GM12878 (cell line): ENCODE data around the gene PCGF1. TPM values are rescaled to one million over a fixed set of nuclear protein-coding genes. Genes with fewer than 3 reads are reported as not detected.

ENCODE experiments used
- ATAC-seq: fragments of 200-7000 bp; cut with Tn5 transposase; 3 replicates; pipeline ENCODE4 v1.9.1; 2020; ENCODE audit warnings: mild to moderate bottlenecking, moderate library complexity
- BruUV-seq: library from RNA; stranded (reverse); fragments of 400-500 nt; replicated peaks from 2 replicates; lab custom pipeline; 2021; lab: Mats Ljungman, UMichigan
- CTCF ChIA-PET: fragments of 300-600 bp; sonication (Branson Sonifier 250); formaldehyde crosslinking; extraction: SDS; loops from one replicate; lab custom pipeline; 2021; ENCODE audit warnings: inconsistent platforms; lab: Yijun Ruan, JAX
- POLR2A ChIA-PET: fragments of 350-600 bp; formaldehyde crosslinking; extraction: SDS; loops from one replicate; lab custom pipeline; 2021; ENCODE audit warnings: inconsistent platforms; lab: Charles Lee
- RAD21 ChIA-PET: fragments of 300-600 bp; sonication (Branson Sonifier 250); formaldehyde crosslinking; loops from one replicate; lab custom pipeline; 2023; ENCODE audit warnings: antibody characterized with exemption; ENCODE audit not compliant: unreplicated experiment; lab: Charles Lee
- SMC1A ChIA-PET: fragments of 300-600 bp; sonication (Branson Sonifier 250); formaldehyde crosslinking; loops from one replicate; lab custom pipeline; 2023; ENCODE audit not compliant: unreplicated experiment, uncharacterized antibody; lab: Charles Lee
- DNase-seq: peaks from one replicate; pipeline ENCODE4 v3.0.0-alpha.2; 2011; ENCODE audit warnings: low read depth, low spot score
- FAIRE-seq: peaks from 3 replicates; lab custom pipeline; 2011; peaks lifted over from hg19 to GRCh38; lab: Jason Lieb, UNC
- H2AFZ ChIP-seq: 2 replicates; pipeline ENCODE4 v1.6.0; 2011; ENCODE audit warnings: low read depth, low read length, control low read depth; ENCODE audit not compliant: control insufficient read depth
- H3K27ac ChIP-seq: 2 replicates; pipeline ENCODE4 v1.5.1; 2011; ENCODE audit warnings: control low read depth; ENCODE audit not compliant: control insufficient read depth, insufficient read depth
- H3K27me3 ChIP-seq, 2 experiments: replicated peaks in 1 of 2; 2 replicates each; pipeline versions ENCODE4 v1.6.0 to v1.6.1; 2011; ENCODE audit warnings: low read length in 1 of 2; ENCODE audit not compliant: control insufficient read depth in 2 of 2, insufficient read depth in 2 of 2
- H3K36me3 ChIP-seq, 2 experiments: 2 replicates each; pipeline ENCODE4 v1.5.1; 2011; ENCODE audit warnings: low read length in 1 of 2; ENCODE audit not compliant: control insufficient read depth in 2 of 2, insufficient read depth in 2 of 2
- H3K4me1 ChIP-seq: 2 replicates; pipeline ENCODE4 v1.6.1; 2011; ENCODE audit warnings: mild to moderate bottlenecking, low read length, moderate library complexity, mixed read lengths; ENCODE audit not compliant: control insufficient read depth, insufficient read depth
- H3K4me2 ChIP-seq: 2 replicates; pipeline ENCODE4 v1.6.0; 2011; ENCODE audit warnings: control low read depth; ENCODE audit not compliant: control insufficient read depth, insufficient read depth
- H3K4me3 ChIP-seq: fragments of 200-600 bp; sonication (generic); 2 replicates; pipeline ENCODE4 v1.5.1; 2016
- H3K79me2 ChIP-seq: 2 replicates; pipeline ENCODE4 v1.6.0; 2011; ENCODE audit warnings: low read length; ENCODE audit not compliant: control insufficient read depth, insufficient read depth
- H3K9ac ChIP-seq: 2 replicates; pipeline ENCODE4 v1.8.0; 2011; ENCODE audit warnings: low read length, control low read depth, mixed read lengths; ENCODE audit not compliant: control insufficient read depth, insufficient read depth
- H3K9me3 ChIP-seq: replicated peaks from 3 replicates; pipeline ENCODE4 v1.5.1; 2011; ENCODE audit warnings: mild to moderate bottlenecking, low read length; ENCODE audit not compliant: control insufficient read depth, insufficient read depth
- H4K20me1 ChIP-seq: 2 replicates; pipeline ENCODE4 v1.6.0; 2011; ENCODE audit not compliant: control insufficient read depth, insufficient read depth
- CBFB ChIP-seq: IDR thresholded peaks from 2 replicates; pipeline ENCODE4 v1.6.1; 2016; ENCODE audit warnings: antibody characterized with exemption, low read depth
- FOXM1 ChIP-seq: IDR thresholded peaks from 2 replicates; pipeline ENCODE4 v1.6.1; 2012; ENCODE audit warnings: low read depth, mild to moderate bottlenecking, inconsistent platforms, low read length, moderate library complexity
- IKZF1 ChIP-seq: fragments of 450-650 bp; conservative IDR thresholded peaks from 2 replicates; pipeline ENCODE4 v1.6.1; 2017; ENCODE audit warnings: antibody characterized with exemption, mild to moderate bottlenecking
- POLR2AphosphoS5 ChIP-seq: IDR thresholded peaks from 2 replicates; pipeline ENCODE4 v1.6.1; 2011; ENCODE audit warnings: mild to moderate bottlenecking, low read length, inconsistent platforms
- TCF3 ChIP-seq: IDR thresholded peaks from 2 replicates; pipeline ENCODE4 v1.6.1; 2012; ENCODE audit warnings: low read depth, mild to moderate bottlenecking, low read length, borderline replicate concordance; ENCODE audit not compliant: insufficient read depth
- YY1 ChIP-seq: IDR thresholded peaks from 2 replicates; pipeline ENCODE4 v1.6.1; 2011; ENCODE audit warnings: low read depth, mild to moderate bottlenecking, low read length
- ZZZ3 ChIP-seq: IDR thresholded peaks from 2 replicates; pipeline ENCODE4 v1.6.1; 2011; ENCODE audit warnings: low read depth; ENCODE audit not compliant: control insufficient read depth, insufficient read length
- WGBS: methylation state at CpG from one replicate; pipeline ENCODE4 v1.1.6; 2016; ENCODE audit warnings: low lambda C conversion rate; ENCODE audit not compliant: insufficient replicate concordance, insufficient coverage; ENCODE audit errors: missing lambda C conversion rate; 5-methylcytosine and 5-hydroxymethylcytosine counted together
- in situ Hi-C: fragments of 300-500 bp; cut with MboI; formaldehyde crosslinking; loops from 9 replicates; pipeline ENCODE4 v1.14.3; 2018; ENCODE audit warnings: mixed read lengths
- intact Hi-C: fragments of 100-400 bp; cut with micrococcal nuclease; formaldehyde crosslinking; loops from one replicate; pipeline ENCODE4 v1.14.2; 2022; ENCODE audit not compliant: unreplicated experiment
- polyA plus RNA-seq, 11 experiments: library from polyadenylated mRNA; depleted of rRNA in 4 of 11; unstranded in 6 of 11; stranded (reverse) in 5 of 11; fragments of >200 nt; fragmentation: Nextera tagmentation in 4 of 11; fragmentation: Illumina TruSeq in 1 of 11; extraction: Ambion mirVana in 4 of 11; extraction: Trizol in 1 of 11; gene quantifications; 1 replicate in 1 of 11; 2 replicates in 10 of 11; pipeline versions ENCODE4 v1.2.1 to v1.2.3, GENCODE V29; 2011 to 2016; ENCODE audit warnings: inconsistent platforms in 2 of 11, missing spikeins in 2 of 11, low read depth in 1 of 11
- total RNA-seq, 4 experiments: library from RNA; depleted of rRNA in 3 of 4; stranded (reverse); fragments of >200 nt in 3 of 4; fragmentation: Illumina TruSeq in 1 of 4; extraction: Trizol in 1 of 4; gene quantifications; 2 replicates each; pipeline versions ENCODE4 v1.2.1 to v1.2.3, GENCODE V29; 2013 to 2021
- TF ChIP-seq, protein P1 (sequence below): fragments of 450-650 bp; IDR thresholded peaks from 2 replicates; pipeline ENCODE4 v1.6.1; 2017; ENCODE audit warnings: borderline replicate concordance
- TF ChIP-seq, protein P2 (sequence below): fragments of 450-650 bp; IDR thresholded peaks from 2 replicates; pipeline ENCODE4 v1.6.1; 2017; ENCODE audit warnings: mild to moderate bottlenecking, moderate library complexity
- TF ChIP-seq, protein P3 (sequence below): fragments of 450-650 bp; IDR thresholded peaks from 2 replicates; pipeline ENCODE4 v1.6.1; 2016; ENCODE audit warnings: mild to moderate bottlenecking
- TF ChIP-seq, protein P4 (sequence below): fragments of 150-350 bp; IDR thresholded peaks from 2 replicates; pipeline ENCODE4 v1.6.1; 2016; ENCODE audit warnings: low read depth, low read length

Gene PCGF1
- total and polyA plus RNA-seq, 10 of the 15 experiments (the other 5 are each of a cell fraction or from before 2014, with no cell fraction given): 23.1 to 50.8 (median 27.4) TPM

DNA sequence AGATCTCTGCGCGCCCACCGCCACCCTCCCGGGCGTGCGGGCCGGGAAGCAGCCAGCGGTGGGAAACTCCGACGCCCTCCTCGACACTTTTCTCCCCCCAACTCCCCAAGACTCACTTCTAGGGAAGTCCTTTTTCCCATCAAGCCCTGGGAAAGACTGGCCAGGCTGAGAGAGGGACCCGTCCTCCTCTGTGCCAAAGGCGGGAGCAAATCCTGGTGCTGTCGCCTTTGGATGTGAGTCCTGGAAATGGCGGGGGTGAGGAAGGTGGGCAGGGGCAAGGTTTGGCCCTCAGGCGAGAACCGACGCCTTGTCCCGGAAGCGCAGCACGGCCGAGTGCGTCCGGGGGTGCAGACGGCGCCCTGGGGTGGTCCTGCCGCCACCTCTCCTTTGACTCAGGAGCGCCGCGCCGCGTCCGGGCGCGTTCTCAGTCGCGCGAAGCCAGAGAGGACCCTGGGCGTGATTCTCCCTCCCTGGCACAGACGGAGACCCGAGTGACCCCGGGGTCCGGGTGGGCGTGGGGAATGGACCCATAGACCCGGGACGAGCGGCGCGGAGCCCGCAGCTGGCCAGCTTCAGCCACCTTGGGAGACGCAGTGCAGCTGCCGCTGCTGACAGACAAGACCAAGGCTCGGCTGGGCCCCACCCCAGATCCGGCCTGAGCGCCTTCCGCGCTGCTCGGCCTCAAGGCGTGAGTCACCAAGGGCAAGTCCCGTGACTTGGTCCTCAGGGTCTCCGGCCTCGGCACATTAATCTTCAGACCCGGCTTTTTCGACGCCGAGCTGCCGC lies 4.6 kb downstream of the PCGF1 start:
- Histone ChIP-seq H3K27ac (no peak overlapping the region), H2AFZ (peak overlapping the region; percentile 85), H4K20me1 (no peaks in the 10 kb centered on the region), H3K4me1 (peaks cover 29% of the 10 kb centered on the region), H3K4me2 (peak overlapping the region; percentile 93), H3K36me3 (peaks cover 0 to 7% of the 10 kb centered on the region in 2 experiments; a peak in 1 of 4 replicates), H3K9ac (peak overlapping the region; percentile 55), H3K4me3 (peak overlapping the region; percentile 73), H3K27me3 (peaks cover 14 to 24% of the 10 kb centered on the region in 2 experiments; a peak in 3 of 4 replicates), H3K79me2 (peaks cover 12% of the 10 kb centered on the region), H3K9me3 (no peaks in the 10 kb centered on the region)
- DNase-seq: no peak
- WGBS: 4% methylated on average over 67 of the region's 67 CpGs
- ChIA-PET POLR2A (interaction anchor here (0.6 to 2.2 kb wide), 11 partner anchors 20 to 112 kb away, joined by 3 to 10 read pairs (median 5); partner anchors contain the start of genes AUP1, CCDC142, DQX1 and INO80B), CTCF (interaction anchor here (0.8 to 13.9 kb wide), 13 partner anchors 10 to 333 kb away, joined by 3 to 231 read pairs (median 5); partner anchors contain the start of genes AUP1, CCDC142, DQX1 and HTRA2), RAD21 (interaction anchor here (0.7 to 3.3 kb wide), 5 partner anchors 27 to 88 kb away, joined by 3 to 21 read pairs (median 3); partner anchors contain the start of genes AUP1 and HTRA2), SMC1A (interaction anchor here (1.2 to 7.0 kb wide), 10 partner anchors 14 to 90 kb away, joined by 3 to 71 read pairs (median 6); partner anchors contain the start of genes CCDC142 and TTC31)
- ATAC-seq: peak; percentile 73
- intact Hi-C loops: loop anchor here (2.0 kb wide), 1 partner anchor 20 kb away; the partner anchor contains the start of genes CCDC142 and TTC31
- in situ Hi-C loops: no loop called here
- BruUV-seq: no TSS peak
- FAIRE-seq: peak; percentile 7
- TF ChIP-seq, protein P1, sequence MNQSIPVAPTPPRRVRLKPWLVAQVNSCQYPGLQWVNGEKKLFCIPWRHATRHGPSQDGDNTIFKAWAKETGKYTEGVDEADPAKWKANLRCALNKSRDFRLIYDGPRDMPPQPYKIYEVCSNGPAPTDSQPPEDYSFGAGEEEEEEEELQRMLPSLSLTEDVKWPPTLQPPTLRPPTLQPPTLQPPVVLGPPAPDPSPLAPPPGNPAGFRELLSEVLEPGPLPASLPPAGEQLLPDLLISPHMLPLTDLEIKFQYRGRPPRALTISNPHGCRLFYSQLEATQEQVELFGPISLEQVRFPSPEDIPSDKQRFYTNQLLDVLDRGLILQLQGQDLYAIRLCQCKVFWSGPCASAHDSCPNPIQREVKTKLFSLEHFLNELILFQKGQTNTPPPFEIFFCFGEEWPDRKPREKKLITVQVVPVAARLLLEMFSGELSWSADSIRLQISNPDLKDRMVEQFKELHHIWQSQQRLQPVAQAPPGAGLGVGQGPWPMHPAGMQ: no peak
- TF ChIP-seq, protein P2, sequence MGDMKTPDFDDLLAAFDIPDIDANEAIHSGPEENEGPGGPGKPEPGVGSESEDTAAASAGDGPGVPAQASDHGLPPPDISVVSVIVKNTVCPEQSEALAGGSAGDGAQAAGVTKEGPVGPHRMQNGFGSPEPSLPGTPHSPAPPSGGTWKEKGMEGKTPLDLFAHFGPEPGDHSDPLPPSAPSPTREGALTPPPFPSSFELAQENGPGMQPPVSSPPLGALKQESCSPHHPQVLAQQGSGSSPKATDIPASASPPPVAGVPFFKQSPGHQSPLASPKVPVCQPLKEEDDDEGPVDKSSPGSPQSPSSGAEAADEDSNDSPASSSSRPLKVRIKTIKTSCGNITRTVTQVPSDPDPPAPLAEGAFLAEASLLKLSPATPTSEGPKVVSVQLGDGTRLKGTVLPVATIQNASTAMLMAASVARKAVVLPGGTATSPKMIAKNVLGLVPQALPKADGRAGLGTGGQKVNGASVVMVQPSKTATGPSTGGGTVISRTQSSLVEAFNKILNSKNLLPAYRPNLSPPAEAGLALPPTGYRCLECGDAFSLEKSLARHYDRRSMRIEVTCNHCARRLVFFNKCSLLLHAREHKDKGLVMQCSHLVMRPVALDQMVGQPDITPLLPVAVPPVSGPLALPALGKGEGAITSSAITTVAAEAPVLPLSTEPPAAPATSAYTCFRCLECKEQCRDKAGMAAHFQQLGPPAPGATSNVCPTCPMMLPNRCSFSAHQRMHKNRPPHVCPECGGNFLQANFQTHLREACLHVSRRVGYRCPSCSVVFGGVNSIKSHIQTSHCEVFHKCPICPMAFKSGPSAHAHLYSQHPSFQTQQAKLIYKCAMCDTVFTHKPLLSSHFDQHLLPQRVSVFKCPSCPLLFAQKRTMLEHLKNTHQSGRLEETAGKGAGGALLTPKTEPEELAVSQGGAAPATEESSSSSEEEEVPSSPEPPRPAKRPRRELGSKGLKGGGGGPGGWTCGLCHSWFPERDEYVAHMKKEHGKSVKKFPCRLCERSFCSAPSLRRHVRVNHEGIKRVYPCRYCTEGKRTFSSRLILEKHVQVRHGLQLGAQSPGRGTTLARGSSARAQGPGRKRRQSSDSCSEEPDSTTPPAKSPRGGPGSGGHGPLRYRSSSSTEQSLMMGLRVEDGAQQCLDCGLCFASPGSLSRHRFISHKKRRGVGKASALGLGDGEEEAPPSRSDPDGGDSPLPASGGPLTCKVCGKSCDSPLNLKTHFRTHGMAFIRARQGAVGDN: peak; percentile 77
- TF ChIP-seq POLR2AphosphoS5: peak; percentile 70; the same call in 1 of the 2 replicates
- peak; percentile 18; the same call in 1 of the 2 replicates for TF ChIP-seq CBFB
- TF ChIP-seq, protein P3, sequence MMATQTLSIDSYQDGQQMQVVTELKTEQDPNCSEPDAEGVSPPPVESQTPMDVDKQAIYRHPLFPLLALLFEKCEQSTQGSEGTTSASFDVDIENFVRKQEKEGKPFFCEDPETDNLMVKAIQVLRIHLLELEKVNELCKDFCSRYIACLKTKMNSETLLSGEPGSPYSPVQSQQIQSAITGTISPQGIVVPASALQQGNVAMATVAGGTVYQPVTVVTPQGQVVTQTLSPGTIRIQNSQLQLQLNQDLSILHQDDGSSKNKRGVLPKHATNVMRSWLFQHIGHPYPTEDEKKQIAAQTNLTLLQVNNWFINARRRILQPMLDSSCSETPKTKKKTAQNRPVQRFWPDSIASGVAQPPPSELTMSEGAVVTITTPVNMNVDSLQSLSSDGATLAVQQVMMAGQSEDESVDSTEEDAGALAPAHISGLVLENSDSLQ: peak; percentile 64; the same call in 1 of the 2 replicates
- peak; percentile 76 for TF ChIP-seq IKZF1
- TF ChIP-seq ZZZ3: no peak
- TF ChIP-seq YY1: peak; percentile 10; the same call in 1 of the 2 replicates
- TF ChIP-seq, protein P4, sequence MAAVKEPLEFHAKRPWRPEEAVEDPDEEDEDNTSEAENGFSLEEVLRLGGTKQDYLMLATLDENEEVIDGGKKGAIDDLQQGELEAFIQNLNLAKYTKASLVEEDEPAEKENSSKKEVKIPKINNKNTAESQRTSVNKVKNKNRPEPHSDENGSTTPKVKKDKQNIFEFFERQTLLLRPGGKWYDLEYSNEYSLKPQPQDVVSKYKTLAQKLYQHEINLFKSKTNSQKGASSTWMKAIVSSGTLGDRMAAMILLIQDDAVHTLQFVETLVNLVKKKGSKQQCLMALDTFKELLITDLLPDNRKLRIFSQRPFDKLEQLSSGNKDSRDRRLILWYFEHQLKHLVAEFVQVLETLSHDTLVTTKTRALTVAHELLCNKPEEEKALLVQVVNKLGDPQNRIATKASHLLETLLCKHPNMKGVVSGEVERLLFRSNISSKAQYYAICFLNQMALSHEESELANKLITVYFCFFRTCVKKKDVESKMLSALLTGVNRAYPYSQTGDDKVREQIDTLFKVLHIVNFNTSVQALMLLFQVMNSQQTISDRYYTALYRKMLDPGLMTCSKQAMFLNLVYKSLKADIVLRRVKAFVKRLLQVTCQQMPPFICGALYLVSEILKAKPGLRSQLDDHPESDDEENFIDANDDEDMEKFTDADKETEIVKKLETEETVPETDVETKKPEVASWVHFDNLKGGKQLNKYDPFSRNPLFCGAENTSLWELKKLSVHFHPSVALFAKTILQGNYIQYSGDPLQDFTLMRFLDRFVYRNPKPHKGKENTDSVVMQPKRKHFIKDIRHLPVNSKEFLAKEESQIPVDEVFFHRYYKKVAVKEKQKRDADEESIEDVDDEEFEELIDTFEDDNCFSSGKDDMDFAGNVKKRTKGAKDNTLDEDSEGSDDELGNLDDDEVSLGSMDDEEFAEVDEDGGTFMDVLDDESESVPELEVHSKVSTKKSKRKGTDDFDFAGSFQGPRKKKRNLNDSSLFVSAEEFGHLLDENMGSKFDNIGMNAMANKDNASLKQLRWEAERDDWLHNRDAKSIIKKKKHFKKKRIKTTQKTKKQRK: no peak
- TF ChIP-seq FOXM1: no peak
- TF ChIP-seq TCF3: peak; percentile 81; the same call in 1 of the 2 replicates
